Articular chondrocyte of knee joint (primary cell): ENCODE measurements around the gene BASP1. TPM values are rescaled to one million over a fixed set of nuclear protein-coding genes. Genes with fewer than 3 reads are reported as not detected.

Experiments used
- small RNA-seq: library from RNA; depleted of rRNA; stranded (forward); fragments of <200 nt; gene quantifications from one replicate; pipeline ENCODE3, GENCODE V24; 2012
- total RNA-seq: library from RNA; depleted of rRNA; stranded (reverse); fragments of >200 nt; gene quantifications from 2 replicates; pipeline ENCODE4 v1.2.3, GENCODE V29; 2012

Gene BASP1, protein sequence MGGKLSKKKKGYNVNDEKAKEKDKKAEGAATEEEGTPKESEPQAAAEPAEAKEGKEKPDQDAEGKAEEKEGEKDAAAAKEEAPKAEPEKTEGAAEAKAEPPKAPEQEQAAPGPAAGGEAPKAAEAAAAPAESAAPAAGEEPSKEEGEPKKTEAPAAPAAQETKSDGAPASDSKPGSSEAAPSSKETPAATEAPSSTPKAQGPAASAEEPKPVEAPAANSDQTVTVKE
- total RNA-seq = 137 and 203 TPM in 2 replicates

GRCh38 chr5:17217493-17218352, at the start of gene BASP1:
BASP1 (plus strand) TSS chr5:17217631; CDS start chr5:17275217, 57,586 bp downstream.

Small RNAs within 50 kb of the gene (small RNA-seq; reads per million reads assigned to genes)
- not detected for gene RNU6-1003P
